Measurements from ENCODE around the gene DCAF11.

The DCAF11 gene

DNA sequence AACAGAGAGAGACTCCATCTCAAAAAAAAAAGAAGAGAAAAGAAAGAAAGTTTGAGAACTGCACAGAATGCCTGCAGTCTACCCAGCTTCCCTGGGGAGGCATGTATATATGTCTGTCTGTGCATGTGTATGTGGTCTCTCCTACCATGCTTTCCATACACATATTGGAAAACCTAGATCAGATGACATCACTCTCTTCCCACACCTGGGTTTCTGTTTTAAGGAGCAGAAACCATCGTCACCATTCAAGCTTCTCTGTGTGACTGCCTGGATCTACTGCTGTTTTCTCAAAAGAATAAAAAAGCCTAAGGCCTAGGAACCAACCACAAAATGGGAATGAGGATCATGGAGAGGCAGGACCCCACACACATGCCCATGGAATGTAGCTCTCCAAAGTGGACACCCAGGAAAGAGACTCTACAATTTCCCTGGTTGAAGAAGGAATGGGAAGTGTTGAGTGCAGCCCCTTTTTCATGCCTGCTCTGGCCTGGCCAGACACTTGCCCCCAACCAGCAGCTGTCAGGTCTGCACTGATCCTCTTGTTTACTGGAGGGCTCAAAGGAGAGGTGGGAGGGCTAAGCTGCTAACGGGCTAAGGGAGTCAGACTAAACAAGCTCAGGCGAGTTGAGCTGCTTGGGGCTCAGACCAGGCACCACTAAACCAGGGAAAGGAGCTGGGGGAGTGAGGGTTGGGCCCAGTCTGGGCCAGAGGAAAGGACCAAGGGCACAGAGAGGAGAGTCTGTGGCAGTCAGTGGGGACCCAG lies 28.2 kb upstream of the DCAF11 start:
- H3K27ac ChIP-seq = no peak overlapping the region
- no peak for TF ChIP-seq ZFX (IDR thresholded peaks at IDR 0.05)
- TF ChIP-seq, protein P1, sequence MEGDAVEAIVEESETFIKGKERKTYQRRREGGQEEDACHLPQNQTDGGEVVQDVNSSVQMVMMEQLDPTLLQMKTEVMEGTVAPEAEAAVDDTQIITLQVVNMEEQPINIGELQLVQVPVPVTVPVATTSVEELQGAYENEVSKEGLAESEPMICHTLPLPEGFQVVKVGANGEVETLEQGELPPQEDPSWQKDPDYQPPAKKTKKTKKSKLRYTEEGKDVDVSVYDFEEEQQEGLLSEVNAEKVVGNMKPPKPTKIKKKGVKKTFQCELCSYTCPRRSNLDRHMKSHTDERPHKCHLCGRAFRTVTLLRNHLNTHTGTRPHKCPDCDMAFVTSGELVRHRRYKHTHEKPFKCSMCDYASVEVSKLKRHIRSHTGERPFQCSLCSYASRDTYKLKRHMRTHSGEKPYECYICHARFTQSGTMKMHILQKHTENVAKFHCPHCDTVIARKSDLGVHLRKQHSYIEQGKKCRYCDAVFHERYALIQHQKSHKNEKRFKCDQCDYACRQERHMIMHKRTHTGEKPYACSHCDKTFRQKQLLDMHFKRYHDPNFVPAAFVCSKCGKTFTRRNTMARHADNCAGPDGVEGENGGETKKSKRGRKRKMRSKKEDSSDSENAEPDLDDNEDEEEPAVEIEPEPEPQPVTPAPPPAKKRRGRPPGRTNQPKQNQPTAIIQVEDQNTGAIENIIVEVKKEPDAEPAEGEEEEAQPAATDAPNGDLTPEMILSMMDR (conservative IDR thresholded peaks at IDR 0.05) = no peak

DNA sequence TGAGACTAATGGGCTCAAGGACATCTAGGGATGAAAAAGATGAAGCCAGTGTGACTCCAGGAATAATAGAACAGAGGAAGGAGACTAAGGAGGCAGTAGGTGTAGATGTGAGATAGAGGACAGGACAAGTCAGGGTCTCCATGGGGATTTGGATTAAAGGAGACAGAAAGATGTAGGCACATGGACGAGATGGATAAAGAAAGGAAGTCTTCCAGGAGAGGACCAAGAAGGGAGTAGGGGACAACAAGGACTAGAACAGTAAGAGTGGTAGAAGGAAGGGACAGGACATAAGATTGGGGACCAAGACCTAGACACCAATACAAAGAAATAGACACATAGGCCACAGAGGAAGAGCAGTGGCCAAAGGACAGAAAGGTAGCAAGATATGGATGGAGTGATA lies 27.6 kb upstream of the DCAF11 start:
- no peak overlapping the region for H3K27ac ChIP-seq
- no peak for TF ChIP-seq ZFX (IDR thresholded peaks at IDR 0.05)
- TF ChIP-seq, protein P1 (conservative IDR thresholded peaks at IDR 0.05) = no peak

DNA sequence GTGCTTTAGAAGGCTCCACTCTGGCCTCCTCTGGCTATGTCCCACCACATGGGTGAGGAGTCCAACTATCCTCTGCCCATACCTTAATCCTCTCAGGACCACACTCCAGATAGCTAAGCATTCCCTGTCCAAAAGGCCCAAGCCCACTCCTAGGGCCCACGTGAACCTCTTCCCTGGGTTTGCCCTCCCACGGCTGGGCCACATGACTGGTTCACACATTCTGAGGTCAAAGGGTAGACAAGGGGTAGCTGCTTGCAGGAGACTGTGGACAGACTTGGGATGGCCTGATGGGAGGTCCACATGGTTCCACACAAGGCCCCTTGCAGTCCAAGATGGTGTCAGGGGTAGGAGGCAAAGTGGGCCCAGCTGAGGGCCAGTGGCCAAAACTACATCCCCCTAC lies 26.5 kb upstream of the DCAF11 start:
- no peak for TF ChIP-seq ZFX (IDR thresholded peaks at IDR 0.05)
- TF ChIP-seq, protein P1 (conservative IDR thresholded peaks at IDR 0.05) = no peak
- no peak overlapping the region for H3K27ac ChIP-seq

DNA sequence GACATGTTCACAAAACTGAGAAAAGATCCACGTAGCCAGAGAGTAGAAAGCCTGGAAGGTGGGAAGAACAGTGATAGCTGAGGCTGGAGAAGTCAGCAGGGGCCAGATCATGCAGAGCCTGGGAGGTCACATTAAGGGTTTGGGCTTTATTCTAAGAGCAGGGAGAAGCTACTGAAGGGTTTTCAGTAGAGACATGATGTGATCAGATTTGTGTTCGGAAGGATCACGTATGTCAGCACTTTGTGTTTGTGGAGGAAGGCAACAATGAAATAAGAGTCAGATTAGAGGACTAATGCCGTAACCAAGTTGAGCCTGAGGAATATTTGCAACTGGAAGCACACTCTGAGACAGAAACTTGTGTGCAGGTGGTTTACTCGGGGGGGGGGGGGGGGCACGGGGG lies 24.7 kb upstream of the DCAF11 start:
- H3K27ac ChIP-seq = no peak overlapping the region
- TF ChIP-seq, protein P1 (conservative IDR thresholded peaks at IDR 0.05) = no peak
- no peak for TF ChIP-seq ZFX (IDR thresholded peaks at IDR 0.05)

DNA sequence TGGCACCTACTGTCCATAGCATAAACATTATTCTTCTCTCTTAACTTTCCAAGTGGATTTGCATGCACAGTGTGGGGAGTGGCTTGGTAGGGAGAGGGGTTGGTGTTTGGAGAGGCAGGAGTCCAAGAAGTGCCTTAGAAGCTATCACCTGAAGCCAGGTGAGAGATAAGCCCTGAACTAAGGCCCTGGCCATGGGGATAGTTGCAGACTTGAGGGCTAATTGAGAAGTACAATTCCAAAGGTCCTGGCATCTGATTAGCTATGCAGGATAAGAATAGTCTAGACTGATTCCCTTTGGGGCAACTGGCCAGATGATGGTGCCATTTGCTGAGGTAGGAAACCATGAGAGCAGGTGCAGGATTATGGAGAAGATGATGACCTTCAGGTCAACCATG lies 22.5 kb upstream of the DCAF11 start:
- no peak for TF ChIP-seq ZFX (IDR thresholded peaks at IDR 0.05)
- TF ChIP-seq, protein P1 (conservative IDR thresholded peaks at IDR 0.05) = no peak
- H3K27ac ChIP-seq = peak overlapping the region; percentile 98

DNA sequence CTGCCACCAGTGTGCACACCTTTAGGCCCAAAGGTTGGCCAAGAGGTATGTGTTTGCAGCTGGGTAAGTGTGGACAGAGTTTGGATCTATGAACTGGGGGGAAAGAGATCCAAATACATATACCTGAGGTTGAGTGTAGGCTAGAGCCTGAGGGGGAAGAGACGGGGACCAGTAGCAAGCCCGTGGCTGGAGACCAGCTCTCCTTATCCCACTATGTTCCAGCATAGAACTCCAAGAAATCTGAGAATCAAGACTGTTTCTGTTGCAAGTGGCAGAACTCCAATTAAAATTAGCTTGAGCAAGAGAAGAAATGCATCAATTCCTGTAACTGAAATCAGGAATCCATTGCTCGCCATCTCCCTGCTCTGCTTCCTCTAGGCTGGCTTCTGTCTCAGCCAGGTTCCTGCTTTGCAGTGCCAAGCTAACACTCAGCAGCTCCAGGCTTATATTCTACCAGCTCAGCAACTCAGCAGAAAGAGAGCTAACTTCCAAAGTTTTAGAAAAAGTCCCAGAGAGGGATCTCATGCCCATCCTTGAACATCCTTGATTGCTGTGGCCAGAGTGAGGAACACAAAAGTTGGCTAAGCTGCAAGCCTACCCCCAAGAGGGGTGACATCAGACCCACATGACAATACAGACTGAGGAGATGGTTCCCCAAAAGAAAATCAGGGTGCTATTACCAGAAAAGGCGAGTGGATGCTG lies 21.9 kb upstream of the DCAF11 start:
- no peak for TF ChIP-seq ZFX (IDR thresholded peaks at IDR 0.05)
- TF ChIP-seq, protein P1 (conservative IDR thresholded peaks at IDR 0.05) = no peak
- H3K27ac ChIP-seq = peak overlapping the region; percentile 98

DNA sequence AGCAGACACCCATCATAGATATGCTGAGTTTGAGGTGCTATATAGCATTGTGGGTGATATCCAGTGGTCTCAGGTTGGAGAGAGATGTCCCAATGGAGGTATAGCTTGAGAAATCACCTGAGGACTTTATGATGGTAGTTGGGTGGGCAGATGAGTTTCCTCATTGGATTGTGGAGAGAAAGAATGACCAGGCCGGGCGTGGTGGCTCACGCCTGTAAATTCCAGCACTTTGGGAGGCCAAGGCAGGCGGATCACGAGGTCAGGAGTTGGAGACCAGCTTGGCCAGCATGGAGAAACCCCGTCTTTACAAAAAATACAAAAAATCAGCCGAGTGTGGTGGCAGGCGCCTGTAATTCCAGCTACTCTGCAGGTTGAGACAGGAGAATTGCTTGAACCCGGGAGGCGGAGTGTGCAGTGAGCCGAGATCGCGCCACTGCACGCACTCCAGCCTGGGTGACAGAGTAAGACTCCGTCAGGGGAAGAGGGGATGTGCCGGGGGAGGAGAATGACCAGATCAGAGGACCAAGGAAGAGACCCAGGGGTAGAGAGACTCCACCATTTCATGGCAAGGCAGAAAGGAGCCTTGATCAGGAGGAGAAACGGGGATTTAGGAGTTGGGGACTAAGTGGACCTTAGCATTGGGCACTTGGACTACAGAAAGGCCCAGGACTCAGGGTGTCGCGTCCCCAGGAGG lies 21.2 kb upstream of the DCAF11 start:
- peak overlapping the region; percentile 98 for H3K27ac ChIP-seq
- TF ChIP-seq, protein P1 (conservative IDR thresholded peaks at IDR 0.05) = no peak
- no peak for TF ChIP-seq ZFX (IDR thresholded peaks at IDR 0.05)
